Fibroblast of lung (primary cell): ENCODE measurements around the gene SLC12A1. TPM values are rescaled to one million over a fixed set of nuclear protein-coding genes. Genes with fewer than 3 reads are reported as not detected.

ENCODE experiments used
- DNase-seq, 2 donors: peaks; one replicate each; pipeline versions ENCODE4 v3.0.0 to v3.0.0-alpha.2; 2010; ENCODE audit warnings: low read depth in 2 of 2
- H2AFZ ChIP-seq: 2 replicates; pipeline ENCODE4 v1.5.1; 2012; ENCODE audit warnings: low read length, control low read depth, inconsistent platforms
- H3K27ac ChIP-seq: 2 replicates; pipeline ENCODE4 v1.5.1; 2011; ENCODE audit warnings: low read length, control low read depth; ENCODE audit not compliant: insufficient read depth
- H3K27me3 ChIP-seq: 2 replicates; pipeline ENCODE4 v1.5.1; 2011; ENCODE audit warnings: mild to moderate bottlenecking, low read length; ENCODE audit not compliant: control insufficient read depth, insufficient read depth
- H3K36me3 ChIP-seq: 2 replicates; pipeline ENCODE4 v1.5.1; 2011; ENCODE audit warnings: low read length; ENCODE audit not compliant: control insufficient read depth, insufficient read depth
- H3K4me1 ChIP-seq: 2 replicates; pipeline ENCODE4 v1.5.1; 2011; ENCODE audit warnings: low read length; ENCODE audit not compliant: control insufficient read depth, insufficient read depth; ENCODE audit errors: extremely low read depth
- H3K4me2 ChIP-seq: 2 replicates; pipeline ENCODE4 v1.5.1; 2011; ENCODE audit warnings: low read length, control low read depth; ENCODE audit not compliant: insufficient read depth; ENCODE audit errors: extremely low read depth
- H3K4me3 ChIP-seq, 4 experiments: fragments of 200-600 bp in 1 of 4; sonication (generic) in 1 of 4; replicated peaks in 1 of 4; 2 replicates each; pipeline ENCODE4 v1.5.1; 2011 to 2016; ENCODE audit warnings: low read length in 4 of 4, low read depth in 3 of 4, mild to moderate bottlenecking in 3 of 4, control low read depth in 2 of 4, inconsistent platforms in 1 of 4, mixed read lengths in 1 of 4; ENCODE audit not compliant: insufficient read depth in 1 of 4; ENCODE audit errors: control extremely low read depth in 1 of 4
- H3K79me2 ChIP-seq: 2 replicates; pipeline ENCODE4 v1.5.1; 2012; ENCODE audit warnings: mild to moderate bottlenecking, low read length, inconsistent platforms; ENCODE audit not compliant: control insufficient read depth, insufficient read depth
- H3K9ac ChIP-seq: 2 replicates; pipeline ENCODE4 v1.5.1; 2011; ENCODE audit warnings: mild to moderate bottlenecking, low read length, control low read depth; ENCODE audit not compliant: insufficient read depth
- H3K9me3 ChIP-seq: 2 replicates; pipeline ENCODE4 v1.5.1; 2012; ENCODE audit warnings: low read depth, low read length; ENCODE audit not compliant: control insufficient read depth, insufficient read depth
- H4K20me1 ChIP-seq: 2 replicates; pipeline ENCODE4 v1.5.1; 2011; ENCODE audit warnings: low read length; ENCODE audit not compliant: control insufficient read depth, insufficient read depth; ENCODE audit errors: extremely low read depth
- CTCF ChIP-seq, 2 donors: IDR thresholded peaks in 1 of 2; conservative IDR thresholded peaks in 1 of 2; 1 replicate in 1 of 2; 2 replicates in 1 of 2; pipeline ENCODE4 v1.5.1; 2011 to 2012; ENCODE audit warnings: low read length in 2 of 2, control low read depth in 1 of 2, inconsistent platforms in 1 of 2, low read depth in 1 of 2, mild to moderate bottlenecking in 1 of 2
- EZH2 ChIP-seq: IDR thresholded peaks from 2 replicates; pipeline ENCODE4 v1.5.1; 2012; ENCODE audit warnings: low read length, control low read depth, mild to moderate bottlenecking; ENCODE audit errors: missing control alignments
- polyA plus RNA-seq, 2 donors: library from polyadenylated mRNA; depleted of rRNA in 1 of 2; stranded (reverse) in 1 of 2; unstranded in 1 of 2; fragments of >200 nt; gene quantifications; 2 replicates each; pipeline ENCODE4 v1.2.1, GENCODE V29; 2011 to 2012; ENCODE audit warnings: missing spikeins in 1 of 2
- total RNA-seq: library from RNA; depleted of rRNA; stranded (reverse); fragments of >200 nt; gene quantifications from 2 replicates; pipeline ENCODE4 v1.2.1, GENCODE V29; 2014

SLC12A1 gene
- total and polyA plus RNA-seq, 2 donors (not counting 1 experiment from before 2014, with no cell fraction given), result not detected

DNA sequence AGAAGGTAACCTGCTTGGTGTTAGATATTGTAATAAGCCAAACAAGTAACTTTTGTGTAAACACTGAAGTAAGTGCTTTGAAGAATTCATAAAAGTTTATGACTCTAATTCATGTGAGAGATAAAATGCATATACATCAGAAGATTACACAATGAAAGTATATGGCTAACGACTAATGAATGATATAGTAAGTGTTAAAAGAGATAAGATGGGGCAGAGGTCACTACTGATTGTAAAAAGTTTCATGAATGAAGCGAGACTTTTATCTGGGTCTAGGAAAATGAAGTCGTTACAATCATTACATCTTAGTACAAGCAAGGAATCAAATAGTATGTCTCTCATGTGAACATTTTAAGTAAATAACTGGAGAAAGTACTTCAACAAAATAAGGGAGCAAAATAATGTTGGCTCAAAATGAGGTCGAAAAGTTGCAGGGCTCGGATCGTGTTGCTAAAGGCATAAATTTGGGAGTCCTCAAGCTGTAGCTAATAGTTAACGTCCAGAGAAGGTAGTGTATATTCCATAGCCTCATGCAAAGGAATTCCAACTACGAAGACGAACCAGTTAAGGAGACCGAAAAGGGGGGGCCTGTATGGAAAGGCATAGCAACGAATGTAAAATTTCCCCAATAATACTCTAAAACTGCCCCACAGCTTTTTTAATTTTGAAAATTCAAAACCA is 124.1 kb downstream of the SLC12A1 start:
- Histone ChIP-seq H3K4me2 (peak overlapping the region; percentile 53), H3K79me2 (peaks cover 14% of the 10 kb centered on the region), H3K27me3 (no peaks in the 10 kb centered on the region), H3K36me3 (peaks cover 5% of the 10 kb centered on the region), H3K4me1 (peaks cover 7% of the 10 kb centered on the region), H4K20me1 (no peaks in the 10 kb centered on the region), H3K9me3 (no peaks in the 10 kb centered on the region), H3K27ac (no peak overlapping the region), H3K9ac (peak overlapping the region; percentile 95), H2AFZ (peak overlapping the region; percentile 2), H3K4me3 (peak overlapping the region; percentile 70 to 95 (median 84))
- TF ChIP-seq EZH2, result no peak
- no peak for TF ChIP-seq CTCF (conservative IDR thresholded peaks at IDR 0.05 in 1 of 2, IDR thresholded peaks at IDR 0.05 in 1 of 2; ENCODE audit: low read depth in 1 of 2, low read length in 2 of 2)
- peak; percentile 19 to 45 for DNase-seq

DNA sequence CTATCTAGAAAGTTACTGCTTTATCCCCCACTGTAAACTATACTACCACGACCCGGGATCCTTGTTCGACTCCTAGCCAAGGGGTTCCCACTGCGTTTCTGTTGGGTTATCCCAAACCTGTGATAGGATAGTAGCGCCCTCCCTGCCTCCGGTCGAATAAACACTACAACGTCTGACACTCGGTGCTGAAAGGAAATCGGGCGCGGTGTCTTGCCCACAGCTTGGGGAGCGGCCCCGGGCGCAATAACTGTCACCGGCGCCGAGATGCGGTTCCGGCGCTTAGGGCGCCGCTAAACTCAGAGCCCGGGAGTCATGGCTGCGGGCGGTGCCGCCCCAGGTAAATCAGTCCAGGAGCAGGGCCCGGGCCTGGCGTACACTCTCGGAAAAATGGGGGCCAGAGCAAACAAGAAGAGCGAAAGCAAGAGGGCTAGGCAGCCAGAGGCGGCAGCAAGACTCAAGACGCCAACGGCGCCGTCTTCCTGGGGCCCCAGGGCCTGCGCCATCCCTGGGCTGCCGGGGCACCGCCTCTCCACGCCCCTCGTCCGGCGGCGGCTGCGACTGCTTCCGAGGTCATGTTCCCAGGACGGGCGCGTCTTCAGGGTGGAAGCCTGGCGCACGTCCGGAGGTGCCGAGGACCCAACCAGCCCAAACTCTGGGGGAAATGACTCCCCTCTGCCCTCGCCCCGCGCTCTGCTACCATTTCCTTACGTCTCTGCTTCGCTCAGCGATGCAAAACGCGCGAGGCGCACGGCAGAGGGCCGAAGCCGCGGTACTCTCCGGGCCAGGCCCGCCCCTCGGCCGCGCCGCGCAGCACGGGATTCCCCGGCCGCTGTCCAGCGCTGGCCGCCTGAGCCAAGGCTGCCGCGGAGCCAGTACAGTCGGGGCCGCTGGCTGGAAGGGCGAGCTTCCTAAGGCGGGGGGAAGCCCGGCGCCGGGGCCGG is 125.0 kb downstream of the SLC12A1 start, which contains the start of gene DUT:
DUT (plus strand) TSS at position 575 of the 941 bp plus-strand sequence; CDS start at position 662, 87 bp downstream.
- H3K27ac ChIP-seq, result peak within 1 kb of the TSS; percentile 95
- H2AFZ ChIP-seq, result peak within 1 kb of the TSS; percentile 93
- DNase-seq, result peak; percentile 81 to 85
- H4K20me1 ChIP-seq, result no peaks in the 10 kb centered on the region
- H3K36me3 ChIP-seq, result peaks cover 7% of the 10 kb centered on the region
- peak within 1 kb of the TSS; percentile 92 for H3K4me2 ChIP-seq
- peak within 1 kb of the TSS; percentile 70 to 95 (median 84) for H3K4me3 ChIP-seq
- H3K79me2 ChIP-seq, result peaks cover 14% of the 10 kb centered on the region
- H3K9me3 ChIP-seq, result no peaks in the 10 kb centered on the region
- H3K9ac ChIP-seq, result peak within 1 kb of the TSS; percentile 95
- H3K4me1 ChIP-seq, result peaks cover 7% of the 10 kb centered on the region
- TF ChIP-seq EZH2 (no peak), CTCF (conservative IDR thresholded peaks at IDR 0.05 in 1 of 2, IDR thresholded peaks at IDR 0.05 in 1 of 2; ENCODE audit: low read depth in 1 of 2, low read length in 2 of 2) (peak in 1 of 2 donors; percentile 6)
- H3K27me3 ChIP-seq, result no peaks in the 10 kb centered on the region
